Activated CD4-positive, alpha-beta T cell treated with anti-CD3 and anti-CD28 coated beads, Interleukin-2, amount 50 U/mL, for 24 hours (primary cell): ENCODE data around the gene DYNC1H1.
A peak's percentile ranks its signal among the peaks of the same experiment; 100 is the strongest.

ENCODE experiments used
- DNase-seq, 2 donors: peaks; one replicate each; pipeline ENCODE4 v3.0.0-alpha.2; 2020; ENCODE audit warnings: low read depth in 1 of 2, low spot score in 1 of 2

DYNC1H1 gene

DNA sequence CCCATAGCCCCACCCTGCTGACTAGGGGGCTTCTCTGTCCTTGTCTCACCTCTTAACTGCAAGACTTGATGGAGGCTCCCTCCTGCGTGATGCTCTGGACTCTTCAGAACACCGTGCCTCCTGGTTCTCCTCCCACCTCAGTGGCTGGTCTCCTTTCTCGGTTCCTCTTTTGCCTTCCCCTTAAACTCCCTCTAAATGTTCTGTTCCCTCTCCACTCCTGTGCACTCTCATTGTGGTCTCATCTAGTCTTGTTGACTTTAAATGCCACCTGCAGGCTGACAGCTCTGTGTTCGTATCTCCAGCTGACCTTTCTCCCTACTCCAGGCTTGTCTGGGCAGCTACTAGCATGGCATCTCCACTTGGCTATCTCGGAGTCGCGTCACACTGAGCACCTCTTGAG lies 28.3 kb downstream of the DYNC1H1 start:
- no peak for DNase-seq

DNA sequence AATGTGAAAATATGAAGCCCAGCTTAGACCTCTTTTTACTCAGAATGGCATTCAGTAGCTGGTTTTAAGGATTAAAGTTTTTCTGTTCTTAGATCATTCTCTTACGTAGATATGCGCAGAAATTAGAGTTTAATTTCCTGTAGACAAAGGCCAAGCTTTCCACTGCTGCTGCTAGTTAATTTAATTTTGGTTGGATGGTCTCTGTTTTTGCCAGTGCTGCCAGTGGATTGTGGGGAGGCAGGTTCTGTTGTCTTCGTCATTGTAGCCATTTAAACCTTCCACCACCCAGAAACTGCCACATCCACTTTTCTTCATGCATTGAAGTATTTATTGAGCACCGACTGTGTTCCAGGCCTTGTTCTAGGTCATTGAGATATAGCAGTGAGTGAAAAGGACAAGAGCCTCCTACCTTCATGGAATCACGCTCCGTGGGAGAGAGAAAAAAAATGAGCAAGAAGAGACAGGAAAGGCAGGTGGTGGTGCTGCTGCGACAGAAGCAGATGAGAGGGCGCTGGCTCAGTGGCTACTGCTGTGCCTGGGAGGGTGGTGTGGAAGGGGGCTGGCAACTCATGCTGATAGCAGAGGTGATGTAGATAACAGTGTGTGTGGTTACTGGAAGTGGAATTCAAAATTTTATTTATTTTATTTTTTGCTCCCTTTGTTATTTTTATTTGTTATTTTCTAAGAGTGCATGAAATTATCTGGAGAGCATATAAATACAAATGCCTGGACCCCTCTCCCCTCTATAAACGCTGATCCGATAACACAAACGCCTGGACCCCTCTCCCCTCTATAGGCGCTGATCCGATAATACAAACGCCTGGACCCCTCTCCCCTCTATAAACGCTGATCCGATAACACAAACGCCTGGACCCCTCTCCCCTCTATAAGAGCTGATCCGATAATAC lies 33.3 kb downstream of the DYNC1H1 start:
- no peak for DNase-seq

DNA sequence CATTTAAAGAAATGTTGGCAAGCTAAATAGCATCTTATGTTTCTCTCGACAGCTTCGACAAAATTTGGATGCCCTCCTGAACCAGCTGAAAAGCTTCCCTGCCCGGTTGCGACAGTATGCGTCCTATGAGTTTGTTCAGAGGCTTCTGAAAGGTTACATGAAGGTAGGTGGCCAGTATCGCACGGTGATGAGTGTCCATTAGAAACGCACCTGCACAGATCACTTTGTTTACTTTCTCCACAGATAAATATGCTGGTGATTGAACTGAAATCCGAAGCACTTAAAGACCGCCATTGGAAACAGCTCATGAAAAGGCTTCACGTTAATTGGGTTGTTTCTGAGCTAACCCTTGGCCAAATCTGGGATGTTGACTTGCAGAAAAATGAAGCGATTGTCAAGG lies 36.5 kb downstream of the DYNC1H1 start:
- DNase-seq, result no peak

DNA sequence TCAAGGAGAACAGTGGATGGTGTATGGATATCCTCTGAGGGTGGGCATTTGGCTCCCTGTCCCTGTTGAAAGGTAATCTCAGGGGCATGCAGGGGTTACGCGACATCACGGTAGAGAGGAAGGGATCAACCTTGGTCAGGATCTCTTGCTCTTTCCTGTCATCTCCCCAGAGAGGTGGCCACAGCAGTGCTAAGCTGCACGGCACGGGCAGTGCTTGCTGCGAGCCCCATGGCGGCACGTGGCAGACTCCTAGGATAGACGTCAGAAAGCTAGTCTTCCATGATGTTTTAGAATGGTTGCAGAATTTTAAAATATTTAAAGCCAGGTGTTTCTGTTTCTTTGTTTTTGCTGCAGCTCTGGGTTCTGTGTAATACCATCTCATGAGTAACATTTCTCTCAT lies 41.0 kb downstream of the DYNC1H1 start:
- no peak for DNase-seq

DNA sequence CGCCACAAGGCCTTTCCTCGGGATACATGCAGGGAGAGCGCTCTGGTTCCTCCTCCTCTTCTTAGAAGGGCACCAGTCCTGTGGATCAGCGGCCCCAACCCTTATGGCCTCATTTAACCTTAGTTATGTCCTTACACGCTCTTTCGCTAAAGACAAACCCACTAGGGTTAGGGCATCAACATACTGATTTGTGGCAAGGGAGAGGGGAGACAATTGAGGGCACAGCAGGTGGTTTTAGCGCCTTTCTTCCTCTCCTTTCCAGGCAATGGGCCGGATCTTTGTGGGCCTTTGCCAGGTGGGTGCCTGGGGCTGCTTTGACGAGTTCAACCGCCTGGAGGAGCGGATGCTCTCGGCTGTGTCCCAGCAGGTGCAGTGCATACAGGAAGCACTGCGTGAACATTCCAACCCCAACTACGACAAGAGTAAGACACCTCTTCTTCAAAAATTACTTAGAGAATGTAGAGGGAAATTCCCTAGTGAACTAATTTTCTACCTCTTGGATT lies 43.6 kb downstream of the DYNC1H1 start:
- no peak for DNase-seq

DNA sequence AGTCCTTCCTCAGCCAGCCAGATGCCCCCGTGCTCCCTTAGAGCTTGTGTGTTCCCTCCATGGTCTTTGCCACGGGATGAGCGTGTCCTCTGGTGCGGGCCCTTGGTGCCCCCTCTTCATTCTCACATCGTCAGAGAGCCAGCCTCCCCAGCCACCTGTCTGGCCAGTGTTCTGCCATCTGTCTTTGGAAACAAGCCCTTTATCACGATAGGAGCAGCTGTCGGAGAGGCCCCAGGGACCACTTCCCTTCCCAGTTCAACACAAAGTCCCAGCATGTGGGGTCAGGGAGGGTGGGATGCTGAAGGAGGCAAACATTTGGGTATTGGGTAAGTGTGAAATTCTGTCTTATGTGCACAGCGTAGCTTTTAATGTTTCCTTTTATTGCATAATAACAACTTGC lies 44.5 kb downstream of the DYNC1H1 start:
- no peak for DNase-seq

DNA sequence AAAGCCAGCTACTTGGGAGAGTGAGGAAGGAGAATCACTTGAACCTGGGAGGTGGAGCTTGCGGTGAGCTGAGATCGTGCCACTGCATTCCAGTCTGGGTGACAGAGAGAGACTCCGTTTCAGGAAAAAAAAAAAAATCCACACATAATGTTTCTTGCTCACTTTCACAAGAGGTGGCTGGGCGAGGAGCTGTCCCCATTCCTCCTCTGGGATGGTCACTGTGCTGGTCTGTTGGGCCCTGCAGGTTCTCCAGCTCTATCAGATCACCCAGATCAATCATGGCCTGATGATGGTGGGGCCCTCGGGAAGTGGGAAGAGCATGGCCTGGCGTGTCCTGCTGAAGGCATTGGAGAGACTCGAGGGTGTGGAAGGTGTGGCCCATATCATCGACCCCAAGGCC lies 47.3 kb downstream of the DYNC1H1 start:
- no peak for DNase-seq

DNA sequence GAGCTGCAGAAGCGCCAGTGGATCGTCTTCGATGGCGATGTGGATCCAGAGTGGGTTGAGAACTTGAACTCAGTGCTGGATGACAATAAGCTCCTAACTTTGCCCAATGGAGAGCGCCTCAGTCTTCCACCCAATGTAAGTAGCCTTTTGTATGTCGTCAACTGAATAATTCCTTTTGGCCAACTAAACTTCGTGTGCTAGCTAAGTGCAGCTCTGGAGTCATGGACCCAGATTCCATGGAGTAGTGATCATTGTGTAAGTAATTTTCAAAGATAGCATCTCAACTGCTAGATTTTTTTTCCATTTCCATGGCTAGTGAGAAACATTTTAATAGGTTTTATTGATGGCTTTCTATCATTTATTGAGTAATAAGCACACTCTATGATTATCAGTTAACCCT lies 48.0 kb downstream of the DYNC1H1 start:
- no peak for DNase-seq

DNA sequence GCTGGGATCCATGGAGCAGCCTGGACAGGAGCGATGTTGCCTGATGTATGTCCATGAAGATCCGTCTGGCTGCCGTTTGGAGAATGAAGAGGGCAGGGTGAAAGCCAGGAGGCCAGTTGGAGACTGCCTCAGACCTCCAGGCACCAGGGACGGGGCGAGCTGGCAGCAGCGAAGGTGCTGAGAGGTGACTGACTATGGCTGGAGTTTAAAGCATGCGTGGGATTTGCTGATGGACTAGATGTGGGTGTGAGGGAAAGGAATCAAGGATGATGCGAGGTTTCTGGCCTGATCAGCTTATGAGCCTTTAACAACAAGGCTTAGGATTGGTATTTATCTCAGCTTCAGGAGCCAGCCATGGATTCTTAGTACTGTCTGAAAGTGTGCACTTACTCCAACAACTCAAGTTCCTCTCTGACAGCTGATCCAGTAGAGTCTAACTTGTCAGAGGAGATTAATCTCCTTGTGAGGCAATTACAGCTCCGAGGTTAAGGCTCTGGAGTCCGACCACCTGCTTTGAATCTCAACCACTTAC lies 49.4 kb downstream of the DYNC1H1 start:
- DNase-seq, result no peak

DNA sequence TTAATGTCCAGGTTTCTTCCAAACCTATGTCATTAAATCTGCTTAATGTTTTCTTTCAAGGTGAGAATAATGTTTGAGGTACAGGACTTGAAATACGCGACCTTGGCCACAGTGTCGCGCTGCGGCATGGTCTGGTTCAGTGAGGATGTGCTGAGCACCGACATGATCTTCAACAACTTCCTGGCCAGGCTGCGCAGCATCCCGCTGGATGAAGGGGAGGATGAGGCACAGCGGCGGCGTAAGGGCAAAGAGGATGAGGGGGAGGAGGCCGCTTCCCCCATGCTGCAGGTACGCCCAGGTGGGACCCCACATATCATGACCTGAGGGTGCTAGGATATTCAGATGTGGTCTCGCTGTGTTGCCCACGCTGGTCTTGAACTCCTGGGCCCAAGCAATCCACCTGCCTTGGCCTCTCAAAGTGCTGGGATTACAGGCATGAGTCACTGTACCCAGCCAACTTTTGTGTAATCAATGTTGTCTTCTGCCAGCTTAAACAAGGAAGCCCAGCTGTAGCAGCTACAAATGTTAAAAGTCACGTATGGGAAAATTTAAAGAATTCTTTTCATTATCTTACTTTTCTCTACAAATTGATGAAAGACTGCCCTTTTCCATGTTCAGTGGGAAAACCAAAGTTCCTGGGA lies 50.8 kb downstream of the DYNC1H1 start:
- no peak for DNase-seq

DNA sequence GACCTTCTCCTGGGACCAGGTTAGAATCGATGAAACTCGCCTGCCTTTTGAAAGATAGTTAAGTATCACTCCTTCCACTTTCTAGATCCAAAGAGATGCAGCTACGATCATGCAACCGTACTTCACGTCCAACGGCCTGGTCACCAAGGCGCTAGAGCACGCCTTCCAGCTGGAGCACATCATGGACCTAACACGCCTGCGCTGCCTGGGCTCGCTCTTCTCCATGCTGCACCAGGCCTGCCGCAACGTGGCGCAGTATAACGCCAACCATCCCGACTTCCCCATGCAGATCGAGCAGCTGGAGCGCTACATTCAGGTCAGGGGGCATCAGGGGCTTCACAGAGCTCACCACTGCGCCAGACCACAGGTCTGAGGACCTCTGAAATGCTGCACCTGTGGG lies 51.4 kb downstream of the DYNC1H1 start:
- DNase-seq, result no peak

DNA sequence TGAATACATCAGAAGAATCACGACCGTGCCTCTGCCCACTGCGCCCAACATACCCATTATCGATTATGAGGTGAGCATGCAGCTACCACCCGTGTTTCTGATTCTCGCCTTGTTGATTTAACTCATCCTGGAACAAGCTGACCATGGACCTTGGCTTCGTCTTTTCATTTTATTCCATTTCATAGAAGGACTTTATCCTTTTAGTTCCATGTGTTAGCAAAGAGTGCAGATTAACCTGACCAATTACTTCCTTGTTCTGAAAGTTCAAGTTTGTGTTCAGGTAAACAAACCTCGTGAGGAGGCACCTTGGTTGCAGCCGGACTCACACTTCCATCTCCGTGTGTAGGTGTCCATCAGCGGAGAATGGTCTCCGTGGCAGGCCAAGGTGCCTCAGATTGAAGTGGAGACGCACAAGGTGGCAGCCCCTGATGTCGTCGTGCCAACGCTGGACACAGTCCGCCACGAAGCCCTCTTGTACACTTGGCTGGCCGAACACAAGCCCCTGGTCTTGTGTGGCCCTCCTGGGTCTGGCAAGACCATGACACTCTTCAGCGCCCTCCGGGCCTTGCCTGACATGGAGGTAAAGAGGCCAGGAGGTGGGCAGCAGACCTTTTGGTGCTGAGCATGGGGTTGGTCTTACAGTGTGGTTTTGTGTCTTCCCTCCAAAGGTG lies 52.2 kb downstream of the DYNC1H1 start:
- no peak for DNase-seq

DNA sequence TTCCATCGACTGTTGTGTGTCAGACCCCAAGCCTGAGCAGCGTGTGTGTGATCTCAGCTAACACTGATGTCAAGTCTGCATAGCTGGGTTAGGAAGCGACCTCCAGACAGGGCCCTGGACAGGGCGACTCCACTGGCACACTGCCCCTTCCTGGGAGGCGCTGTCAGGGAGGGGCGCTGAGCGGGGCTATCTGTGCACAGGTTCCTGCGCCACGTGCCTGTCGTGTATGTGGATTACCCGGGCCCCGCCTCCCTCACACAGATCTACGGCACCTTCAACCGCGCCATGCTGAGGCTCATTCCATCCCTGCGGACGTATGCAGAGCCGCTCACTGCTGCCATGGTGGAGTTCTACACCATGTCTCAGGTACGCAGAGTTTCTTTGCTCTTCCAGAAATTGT lies 53.9 kb downstream of the DYNC1H1 start:
- DNase-seq, result no peak

DNA sequence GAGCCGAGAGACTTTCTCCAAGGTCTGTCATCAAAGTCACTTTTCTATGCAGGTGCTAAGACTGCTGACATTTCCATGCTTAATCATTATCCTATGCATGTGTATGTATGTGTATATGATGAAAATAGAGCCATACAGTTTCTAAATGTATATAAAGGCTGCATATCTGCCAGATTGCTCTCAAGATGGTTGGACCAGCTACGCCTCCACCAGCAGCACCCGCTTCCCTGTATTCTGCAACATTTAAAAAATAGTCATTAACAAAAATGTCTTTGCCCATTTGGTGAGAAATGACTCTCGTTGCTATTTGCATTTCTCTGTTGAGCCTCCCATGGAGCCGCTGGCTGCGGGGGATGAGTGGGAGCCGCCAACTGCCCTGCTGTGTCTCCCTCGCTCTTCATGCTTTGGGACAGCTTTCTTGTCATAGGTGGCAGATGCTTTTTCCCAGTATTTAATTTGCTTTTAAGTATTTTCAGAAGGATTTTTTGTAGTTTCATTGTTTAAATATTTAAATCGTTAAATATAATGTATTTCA lies 54.7 kb downstream of the DYNC1H1 start:
- DNase-seq, result no peak

DNA sequence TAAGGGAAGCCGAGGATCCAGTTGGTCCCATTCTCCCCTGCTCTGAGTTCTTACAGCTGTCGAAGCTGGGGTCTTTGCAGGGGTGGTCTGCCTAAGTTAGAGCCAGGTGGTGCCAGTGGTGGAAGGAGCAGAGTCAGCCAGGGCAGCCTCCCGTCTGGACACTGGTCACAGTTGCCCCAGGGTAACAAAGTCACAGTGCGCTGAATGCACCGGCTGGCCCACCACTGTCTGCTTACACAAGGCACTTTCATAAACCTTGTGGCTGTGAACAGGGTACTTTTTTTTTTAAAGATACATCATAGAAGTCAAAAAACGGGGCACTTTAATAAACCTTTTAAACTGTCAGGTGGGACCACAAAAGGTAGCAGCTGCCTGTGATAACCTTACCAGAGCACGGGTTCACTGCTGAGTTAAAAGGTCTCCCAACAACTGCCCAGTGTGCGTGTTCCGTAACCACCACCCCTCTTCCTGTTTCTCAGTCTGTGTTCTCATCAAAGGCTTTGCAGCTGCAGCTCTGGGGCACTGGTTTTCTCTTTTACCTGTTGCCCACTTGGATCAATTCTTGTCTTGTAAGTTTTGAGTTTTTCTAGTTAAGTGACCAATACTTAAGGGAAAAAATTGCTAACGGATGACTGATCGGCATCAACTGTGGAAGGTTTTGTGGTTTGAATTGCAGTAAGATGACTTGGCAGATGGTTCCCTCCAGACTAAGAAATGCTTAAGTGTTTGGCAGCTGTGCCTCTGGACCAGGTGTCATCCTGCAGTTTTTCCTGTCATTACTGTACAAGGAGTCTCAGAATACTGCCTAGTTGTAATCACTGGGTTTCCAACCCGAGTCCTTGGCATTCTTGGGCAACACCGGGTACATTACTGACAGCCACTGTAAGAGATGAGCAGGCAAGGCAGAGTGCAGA lies 55.9 kb downstream of the DYNC1H1 start:
- DNase-seq, result peak in 1 of 2 donors; percentile 30

DNA sequence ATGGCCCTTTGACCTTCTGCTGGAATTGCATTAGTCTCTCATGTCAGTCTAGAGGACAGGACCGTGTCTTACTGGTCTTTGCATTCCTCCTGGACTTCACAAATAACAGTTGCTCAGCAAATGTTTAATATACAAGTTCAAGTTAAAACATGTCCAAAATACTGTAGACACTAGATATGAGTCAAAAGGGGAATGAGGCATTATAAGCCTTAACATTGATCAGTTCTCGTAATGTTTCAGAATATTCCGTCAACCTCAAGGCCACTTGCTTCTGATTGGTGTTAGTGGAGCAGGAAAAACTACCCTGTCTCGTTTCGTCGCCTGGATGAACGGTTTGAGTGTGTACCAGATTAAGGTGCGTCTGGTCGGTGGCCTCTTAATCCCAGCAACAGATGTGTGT lies 62.6 kb downstream of the DYNC1H1 start:
- no peak for DNase-seq

DNA sequence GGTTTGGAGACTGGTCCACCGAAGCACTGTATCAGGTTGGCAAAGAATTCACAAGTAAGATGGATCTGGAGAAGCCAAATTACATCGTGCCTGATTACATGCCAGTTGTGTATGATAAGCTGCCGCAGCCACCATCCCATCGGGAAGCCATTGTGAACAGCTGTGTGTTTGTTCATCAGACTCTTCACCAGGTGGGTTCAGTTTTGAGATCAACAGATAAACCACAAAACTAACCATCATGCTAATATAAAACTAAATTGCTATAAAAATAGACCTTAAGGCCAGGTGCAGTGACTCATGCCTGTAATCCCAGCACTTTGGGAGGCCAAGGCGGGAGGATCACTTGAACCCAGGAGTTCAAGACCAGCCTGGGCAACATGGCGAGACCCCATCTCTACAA lies 63.6 kb downstream of the DYNC1H1 start:
- DNase-seq, result no peak

DNA sequence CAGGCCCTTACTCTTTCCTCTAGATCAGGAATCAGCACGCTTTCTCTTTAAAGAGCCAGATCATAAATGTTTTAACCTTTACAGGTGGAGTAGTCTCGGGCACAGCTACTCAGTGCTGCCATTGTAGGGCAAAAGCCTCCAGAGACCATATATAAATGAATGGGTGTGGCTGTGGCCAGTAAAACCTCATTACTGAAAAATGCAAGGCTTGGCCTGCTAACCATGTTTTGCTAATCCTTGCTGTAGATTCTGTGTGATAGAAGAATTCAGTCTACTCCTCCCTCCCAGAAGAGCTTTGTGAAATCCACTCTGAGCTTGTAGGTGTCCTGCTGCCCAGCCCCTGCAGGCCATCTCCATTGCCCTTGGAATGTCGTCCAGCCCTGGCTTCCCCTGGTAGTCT lies 64.4 kb downstream of the DYNC1H1 start:
- no peak for DNase-seq

DNA sequence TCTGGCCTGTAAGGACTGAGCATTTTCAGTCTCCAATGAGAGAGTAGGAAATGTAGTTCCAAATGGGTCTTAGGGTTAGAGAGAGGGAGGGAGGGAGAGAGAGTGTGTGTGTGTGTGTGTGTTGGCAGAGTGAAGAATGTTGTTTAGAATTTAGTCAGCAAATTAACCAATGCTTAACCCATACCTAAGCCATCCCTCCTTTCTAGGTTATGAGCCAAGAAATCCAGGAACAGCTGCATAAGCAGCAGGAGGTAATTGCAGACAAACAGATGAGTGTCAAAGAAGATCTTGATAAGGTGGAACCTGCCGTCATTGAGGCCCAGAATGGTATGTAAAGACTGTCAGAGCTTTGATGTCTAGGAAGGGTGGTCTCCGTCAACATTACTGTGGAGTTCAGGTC lies 65.6 kb downstream of the DYNC1H1 start:
- no peak for DNase-seq

DNA sequence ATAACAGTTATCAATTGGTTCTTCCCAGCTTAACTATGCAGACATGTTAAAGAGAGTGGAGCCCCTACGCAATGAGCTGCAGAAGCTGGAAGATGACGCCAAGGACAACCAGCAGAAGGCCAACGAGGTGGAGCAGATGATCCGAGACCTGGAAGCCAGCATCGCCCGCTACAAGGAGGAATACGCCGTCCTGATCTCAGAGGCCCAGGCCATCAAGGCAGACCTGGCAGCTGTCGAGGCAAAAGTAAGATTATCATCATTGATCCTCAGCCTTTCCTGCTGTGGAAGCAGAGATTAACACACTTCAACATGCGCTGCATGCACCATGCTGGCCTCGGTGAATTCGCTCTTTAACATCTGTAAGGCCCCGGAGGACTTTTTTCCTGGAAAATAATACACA lies 68.9 kb downstream of the DYNC1H1 start:
- DNase-seq, result no peak
